CD4-positive, alpha-beta T cell treated with Interleukin-10 for 1 hour (primary cell): Measurements from ENCODE around the gene MREG.

Source experiments
- DNase-seq: peaks from one replicate; pipeline ENCODE4 v3.0.0-alpha.2; 2020

The MREG gene

DNA sequence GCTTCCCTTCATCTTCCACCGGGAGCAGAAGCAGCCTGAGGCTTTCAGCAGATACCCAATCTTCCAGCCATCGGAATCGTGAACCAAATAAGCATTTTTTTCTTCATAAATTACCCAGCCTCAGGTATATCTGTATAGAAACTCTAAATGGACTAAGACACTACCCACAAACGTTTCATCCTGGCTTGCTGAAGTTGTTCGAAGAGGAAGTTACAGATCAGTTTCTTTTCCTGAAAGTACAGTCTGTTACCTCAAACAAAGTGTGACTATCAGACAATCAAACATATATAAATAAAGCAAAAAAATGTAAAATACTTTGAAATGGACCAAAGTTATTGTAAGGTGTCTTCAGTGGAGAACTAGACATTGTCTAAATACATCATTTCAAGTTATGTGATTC lies 97.9 kb downstream of the MREG start:
- no peak for DNase-seq

DNA sequence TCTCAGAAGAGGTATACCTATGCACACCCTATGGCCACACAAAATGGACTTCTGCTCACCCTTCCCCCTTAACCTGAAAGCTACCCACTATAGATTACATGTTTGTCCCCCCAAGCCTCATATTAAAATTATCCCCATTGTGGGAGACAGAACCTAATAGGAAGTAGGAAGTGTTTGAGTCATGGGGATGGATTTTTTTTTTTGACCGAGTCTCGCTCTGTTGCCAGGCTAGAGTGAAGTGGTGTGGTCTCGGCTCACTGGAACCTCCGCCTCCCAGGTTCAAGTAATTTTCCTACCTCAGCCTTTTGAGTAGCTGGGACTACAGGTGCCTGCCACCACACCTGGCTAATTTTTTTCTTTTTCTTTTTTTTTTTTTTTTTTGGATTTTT lies 98.6 kb downstream of the MREG start:
- DNase-seq = no peak

DNA sequence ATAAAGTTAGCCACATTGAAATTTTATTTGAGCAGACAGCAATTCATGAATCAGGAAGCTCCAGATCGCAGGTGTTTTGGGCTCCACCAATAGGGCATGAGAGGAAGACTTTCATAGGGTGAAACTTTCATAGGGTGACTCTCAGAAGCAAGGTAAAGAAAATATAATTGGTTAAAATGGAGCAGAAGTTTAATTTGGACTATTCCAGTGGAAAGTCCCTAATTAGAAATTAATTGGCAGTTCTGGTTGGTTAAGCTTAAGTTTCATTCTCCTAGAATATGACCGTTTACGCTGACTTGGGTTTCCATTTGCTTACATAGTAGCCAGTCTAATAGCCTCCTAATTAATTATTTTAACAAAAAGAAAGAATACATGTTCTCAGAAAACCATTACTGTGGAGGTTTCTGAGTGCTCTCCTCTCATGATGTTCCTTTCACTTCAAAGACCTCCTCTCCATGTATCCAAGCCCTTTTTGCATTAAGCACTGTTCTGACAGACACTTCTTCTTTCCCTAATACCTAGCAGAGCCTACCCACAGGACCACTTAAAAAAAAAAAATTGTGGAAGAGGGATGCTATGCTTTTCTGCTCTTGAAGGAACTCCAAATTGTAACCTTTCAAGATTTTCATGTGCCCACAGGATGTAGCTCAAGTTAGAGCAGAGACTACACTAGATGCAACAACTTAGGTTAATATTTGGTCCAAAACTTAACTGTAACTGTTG lies 99.1 kb downstream of the MREG start:
- no peak for DNase-seq

DNA sequence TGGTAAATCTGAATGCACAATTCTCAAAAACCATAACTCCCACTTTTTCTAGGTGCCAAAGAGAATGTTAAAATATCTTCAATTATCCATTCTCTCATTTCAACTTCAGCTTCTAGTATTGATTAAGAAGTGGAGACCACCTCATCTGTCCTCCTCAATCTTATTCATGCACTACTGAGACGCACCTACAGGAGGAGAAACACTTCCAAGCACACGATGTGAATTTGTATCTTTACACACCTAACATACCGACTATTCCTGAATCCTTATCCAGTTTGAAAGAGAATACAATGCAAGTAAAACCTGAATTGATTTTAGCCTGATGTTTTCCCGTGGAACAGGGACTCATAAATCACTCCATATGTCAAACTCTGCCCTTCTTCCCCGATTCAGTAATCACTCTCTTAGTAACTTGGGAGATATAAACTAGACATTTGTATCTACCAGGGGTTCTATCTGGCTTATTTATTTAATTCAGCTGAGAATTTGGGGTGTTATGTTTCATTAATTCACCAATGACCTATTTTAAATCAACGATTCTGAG lies 101.0 kb downstream of the MREG start:
- no peak for DNase-seq

DNA sequence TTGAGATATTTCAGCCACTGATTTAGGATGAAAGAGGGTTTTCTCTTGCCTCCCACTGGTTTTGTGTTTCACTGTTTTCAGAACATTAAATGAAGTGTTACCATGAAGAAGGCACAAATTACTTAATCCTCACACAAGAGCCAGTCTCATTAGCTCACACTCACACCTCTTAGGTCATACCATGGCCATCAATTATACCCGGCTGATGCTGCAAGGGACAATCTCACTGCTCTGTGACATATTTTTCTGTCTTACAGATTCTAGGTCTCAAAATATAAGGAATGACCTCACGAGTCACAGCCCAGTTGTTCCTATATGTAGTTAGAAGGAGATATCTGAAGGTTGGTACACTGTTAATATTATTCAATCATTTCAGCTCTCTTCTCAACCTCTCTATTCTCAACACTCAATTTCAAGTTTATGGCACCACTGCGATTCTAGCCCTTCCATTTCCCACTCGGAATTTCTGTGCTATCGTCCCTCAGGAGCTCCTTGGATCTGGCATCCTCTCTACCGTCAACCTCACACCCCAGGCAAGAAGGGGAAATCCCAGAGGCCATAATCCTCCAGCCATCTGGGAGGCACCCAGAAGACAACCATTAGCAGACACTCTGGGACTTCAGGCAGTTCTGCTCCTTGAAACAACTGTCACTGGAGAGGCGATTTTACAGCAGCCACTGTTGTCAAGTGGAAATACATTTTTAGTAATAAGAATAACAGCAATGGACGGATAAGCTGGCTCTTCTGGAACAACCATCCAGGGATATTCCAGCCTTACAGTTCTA lies 101.9 kb downstream of the MREG start:
- no peak for DNase-seq

DNA sequence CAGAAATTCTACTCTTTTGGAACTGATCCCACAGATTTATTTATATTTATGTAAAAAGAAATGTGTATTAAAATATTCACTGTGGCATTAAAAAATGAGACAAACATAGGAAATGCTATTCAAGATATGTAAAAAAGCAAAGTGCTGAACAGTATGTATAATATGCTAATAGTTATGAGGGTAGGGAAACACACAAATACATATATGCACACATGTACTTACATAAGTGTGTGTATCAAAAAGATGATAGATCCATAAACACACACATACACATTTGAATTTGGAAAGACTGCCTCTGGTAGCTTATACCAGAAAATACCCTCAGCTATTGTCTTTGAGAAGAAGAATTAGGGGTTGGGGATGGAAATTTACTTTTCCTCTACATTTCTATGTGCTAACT lies 103.2 kb downstream of the MREG start:
- no peak for DNase-seq

DNA sequence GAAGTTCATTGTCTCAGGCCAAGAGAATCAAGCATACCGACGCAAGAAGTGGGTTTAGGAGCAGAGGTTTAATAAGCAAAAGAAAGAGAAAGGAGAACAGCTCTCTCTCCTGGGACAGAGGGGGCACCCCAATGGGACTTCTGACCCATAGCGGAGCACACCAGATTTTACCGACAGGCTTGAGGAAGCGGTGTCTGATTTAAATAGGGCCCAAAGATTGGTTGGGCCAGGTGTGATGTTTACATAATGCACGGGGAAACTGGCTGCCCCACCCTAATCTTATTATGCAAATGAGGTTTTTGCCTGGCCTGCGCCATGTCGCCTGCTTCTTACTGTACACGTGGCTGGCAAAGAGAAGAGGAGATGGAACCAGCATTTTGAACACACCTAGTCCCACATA lies 106.2 kb downstream of the MREG start:
- no peak for DNase-seq

DNA sequence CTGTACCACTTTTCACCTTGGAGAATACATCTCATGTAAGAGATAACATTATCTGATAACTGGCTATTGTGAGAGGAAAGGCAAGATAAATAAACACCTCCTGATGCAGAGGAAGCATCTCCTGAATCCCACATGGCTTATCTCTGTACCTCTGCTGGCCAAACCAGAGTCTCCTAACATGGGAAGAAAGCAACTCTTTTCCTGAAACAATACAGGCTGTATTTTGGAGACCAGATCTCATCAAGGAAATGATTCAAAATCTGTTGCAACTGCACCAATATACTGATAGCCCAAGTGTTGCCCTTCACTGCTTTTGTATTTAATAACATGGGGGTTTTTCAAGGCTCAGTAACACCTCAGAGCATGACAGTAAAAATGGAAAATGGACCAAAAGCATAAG lies 106.9 kb downstream of the MREG start:
- no peak for DNase-seq

DNA sequence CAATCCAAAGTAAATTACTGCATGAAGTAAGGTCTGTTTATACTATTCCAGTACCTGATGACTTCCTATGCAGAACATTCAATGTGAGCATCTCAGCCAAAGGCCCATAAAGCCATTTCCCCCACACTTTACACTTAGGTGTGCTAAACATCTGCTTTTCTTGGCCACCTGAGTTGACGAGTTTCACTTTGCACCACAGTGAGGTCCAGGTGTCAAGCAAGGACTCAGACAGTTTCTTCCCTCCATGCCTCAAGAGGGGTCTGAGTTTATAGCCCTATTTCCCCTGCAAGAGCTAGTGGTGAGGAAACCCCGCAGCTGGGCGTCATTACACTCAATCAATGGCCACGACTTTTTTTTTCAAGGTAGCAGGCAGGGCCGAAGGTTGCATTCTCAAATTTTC lies 107.7 kb downstream of the MREG start:
- no peak for DNase-seq

DNA sequence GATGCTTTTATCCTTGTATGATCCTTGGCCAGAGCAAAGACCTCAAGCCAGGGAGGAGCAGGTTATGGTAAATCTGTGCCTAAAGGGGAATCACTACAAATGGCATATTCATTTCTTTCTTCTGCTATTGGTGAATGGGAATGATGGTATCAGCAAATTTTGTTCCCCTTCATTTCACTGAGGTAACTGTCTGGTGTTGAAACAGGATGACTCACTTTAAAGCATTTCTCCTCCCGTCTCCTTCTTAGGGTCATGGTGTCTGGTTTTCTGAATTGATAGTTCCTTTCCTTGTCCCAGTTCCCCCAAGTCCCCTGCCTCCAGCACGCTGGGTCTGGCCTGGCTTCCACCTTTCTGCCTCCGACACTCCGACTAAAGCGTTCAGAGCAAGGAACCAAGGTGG lies 109.2 kb downstream of the MREG start:
- no peak for DNase-seq

DNA sequence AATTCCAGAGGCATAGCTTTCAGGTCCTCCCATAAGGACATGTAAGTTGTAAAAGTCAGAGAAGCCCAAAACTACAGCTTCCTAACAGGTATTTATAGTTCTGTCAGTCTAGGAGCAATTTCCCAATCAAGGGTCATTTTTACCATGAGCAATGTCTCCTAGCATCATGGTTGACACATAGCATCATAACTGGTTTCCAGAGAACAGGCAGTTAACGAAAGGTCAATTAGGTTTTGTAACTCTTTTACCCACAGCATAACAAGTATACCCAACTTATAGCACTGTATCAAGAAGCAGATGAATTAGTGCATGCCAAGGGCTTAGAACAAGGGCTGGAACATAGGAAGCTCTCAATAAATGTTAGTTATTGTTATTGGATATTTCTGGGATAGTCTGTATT lies 110.1 kb downstream of the MREG start:
- DNase-seq = no peak

DNA sequence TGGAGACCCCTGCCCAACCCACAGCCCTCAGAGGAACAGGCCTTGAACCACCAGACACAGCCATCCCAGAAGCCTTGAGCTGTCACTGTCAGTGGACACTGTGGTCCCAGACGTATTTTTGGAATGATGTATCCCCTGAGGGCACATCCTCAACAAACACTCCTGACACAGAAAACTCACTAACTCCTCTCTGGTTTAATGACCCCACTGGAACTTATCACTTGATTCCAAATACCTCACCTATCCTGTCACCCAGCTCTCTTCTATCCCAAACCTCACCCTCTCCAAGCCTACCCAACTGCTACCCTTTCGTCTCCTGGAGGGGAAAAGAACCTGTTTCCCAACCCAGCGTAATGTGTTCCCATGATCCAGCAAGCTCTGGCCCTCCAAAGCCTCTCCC lies 111.6 kb downstream of the MREG start:
- no peak for DNase-seq

DNA sequence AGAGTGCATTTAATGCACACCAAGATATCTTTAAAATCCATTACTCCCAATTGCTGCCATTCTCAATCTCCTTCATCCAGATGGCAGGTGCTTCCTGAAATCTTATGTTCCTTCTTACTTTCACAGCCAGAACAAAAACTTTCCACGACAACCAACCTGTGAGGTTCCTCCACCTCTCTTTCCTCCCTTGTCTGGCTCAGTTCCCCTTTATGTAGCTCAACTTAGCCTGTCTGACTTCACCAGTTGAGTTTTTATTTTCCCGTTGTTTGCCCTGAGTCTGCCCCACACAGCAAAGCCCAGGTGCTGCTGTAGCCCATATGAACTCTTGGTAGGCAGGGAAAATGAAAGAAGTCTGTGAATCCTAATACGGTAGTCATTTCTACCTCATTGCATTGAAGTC lies 112.5 kb downstream of the MREG start:
- DNase-seq = no peak

DNA sequence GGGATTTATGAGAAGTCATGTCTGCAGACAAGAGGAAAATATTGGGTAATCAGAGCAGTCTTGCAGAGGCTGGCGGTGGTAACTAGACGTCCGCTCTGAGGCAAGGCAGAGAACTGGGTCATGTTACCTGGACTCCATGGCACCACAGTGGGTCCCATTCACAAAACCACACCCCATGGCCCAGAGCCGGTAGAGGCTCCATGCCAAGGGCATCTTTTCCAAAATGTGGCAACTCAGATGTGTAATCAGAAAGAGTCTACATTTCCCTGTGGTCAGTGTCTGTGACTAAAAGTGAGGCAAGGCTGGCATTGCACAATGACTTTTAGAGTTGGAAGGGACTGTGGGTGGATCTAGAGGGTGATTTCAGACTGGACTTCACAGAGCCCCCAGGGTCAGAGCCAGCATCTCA lies 113.1 kb downstream of the MREG start:
- no peak for DNase-seq

DNA sequence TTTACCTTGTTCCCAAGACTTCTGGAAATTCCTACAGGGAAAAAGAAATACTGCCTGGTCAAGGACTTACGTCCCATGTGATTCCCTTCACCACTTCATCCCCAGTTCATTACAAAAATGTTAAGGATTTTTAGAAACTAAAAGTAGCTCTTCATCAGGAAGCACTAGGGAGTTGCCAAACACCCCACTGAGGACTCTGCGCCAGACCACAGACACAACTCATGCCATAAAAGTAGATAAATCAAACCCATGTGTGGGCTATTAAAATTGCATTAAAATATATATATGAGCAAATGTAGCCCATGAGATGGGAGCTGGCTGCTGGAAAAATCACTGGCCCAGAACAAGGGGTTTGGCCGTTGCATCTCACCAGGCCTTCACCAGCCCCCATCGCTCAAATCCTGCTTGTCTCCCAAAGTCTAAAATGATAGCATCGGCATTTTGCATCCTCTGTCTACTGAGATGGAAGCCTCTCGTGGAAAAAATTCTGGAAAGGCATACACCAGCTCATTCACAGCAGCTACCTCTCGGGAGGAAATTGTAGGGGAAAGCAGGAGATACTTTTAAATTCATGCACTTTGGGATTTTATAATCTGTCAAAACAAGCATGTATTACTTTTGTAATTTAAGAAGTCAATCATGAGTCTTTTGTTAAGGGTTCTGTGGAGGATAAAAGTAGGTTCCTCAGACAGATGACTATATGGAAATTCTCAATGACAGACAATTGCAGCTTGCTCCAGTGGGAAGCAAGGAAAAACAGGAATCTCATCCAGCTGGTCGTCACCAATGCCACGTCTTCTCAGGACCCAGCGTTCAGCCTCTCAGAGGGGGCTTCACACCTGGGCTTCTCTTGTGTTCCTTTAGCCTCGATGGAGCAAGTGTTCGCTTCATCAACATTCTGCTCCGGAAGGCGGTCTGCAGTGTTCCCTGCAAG lies 113.9 kb downstream of the MREG start:
- DNase-seq = no peak

DNA sequence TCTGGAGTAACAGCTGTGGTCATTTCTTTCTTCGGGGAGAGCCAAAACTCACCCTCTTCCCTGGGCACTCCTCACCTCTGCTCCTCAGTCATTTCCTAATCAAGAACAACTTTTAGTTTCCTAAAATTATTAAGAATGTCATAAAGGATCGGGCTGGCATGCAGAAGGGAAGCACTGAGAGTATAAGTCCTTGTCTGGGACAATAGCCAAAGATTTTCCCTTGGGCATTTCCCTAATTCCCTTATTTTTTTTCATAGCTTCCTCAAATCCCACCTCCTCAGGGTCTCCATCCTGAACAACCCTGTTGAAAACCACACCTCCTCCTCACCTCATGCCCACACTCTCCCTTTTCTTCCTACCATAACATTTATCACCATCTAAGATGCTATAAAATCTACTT lies 115.0 kb downstream of the MREG start:
- DNase-seq = no peak

DNA sequence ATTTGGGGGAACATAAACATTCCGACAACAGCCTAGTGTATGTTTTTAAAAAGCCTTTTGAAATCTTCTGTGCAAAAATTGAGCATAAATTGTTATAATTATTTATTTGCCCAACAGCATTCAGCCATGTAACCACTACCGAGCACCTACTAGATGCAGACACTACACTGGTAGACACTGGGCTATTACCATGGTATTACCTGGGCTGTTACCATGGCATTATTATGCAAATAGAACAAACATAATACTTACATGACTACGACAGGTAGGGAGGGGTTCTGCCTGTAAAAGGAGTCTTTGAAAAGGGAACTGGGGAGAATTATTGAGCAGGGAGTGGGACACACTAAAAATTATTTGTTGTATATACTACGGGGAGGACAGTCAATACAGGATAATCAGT lies 116.4 kb downstream of the MREG start:
- DNase-seq = no peak

DNA sequence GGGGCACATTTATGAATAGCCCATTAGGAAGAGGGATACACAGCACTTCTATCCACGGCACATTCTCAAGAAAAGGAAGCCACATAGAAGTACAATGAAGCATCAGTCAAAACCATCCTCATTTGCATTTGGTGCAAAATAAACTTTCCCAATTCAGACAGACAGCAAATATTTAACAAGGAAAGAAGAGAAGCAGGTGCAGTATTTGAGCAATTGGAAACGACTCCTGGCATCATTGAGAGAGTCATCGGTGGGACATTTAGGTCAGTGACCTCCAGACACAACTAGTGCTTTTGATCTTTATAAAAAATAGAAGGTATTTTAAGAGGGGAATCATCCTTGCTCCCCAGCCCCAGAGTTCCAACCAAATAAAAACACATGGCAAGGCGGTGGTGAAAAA lies 118.0 kb downstream of the MREG start:
- DNase-seq = no peak
